GM12878 (cell line): ENCODE results near the gene BCOR. TPM values are rescaled to one million over a fixed set of nuclear protein-coding genes. Genes with fewer than 3 reads are reported as not detected.

ENCODE experiments used
- ATAC-seq: fragments of 200-7000 bp; cut with Tn5 transposase; 3 replicates; pipeline ENCODE4 v1.9.1; 2020; ENCODE audit warnings: mild to moderate bottlenecking, moderate library complexity
- BruUV-seq: library from RNA; stranded (reverse); fragments of 400-500 nt; replicated peaks from 2 replicates; lab custom pipeline; 2021; lab: Mats Ljungman, UMichigan
- CTCF ChIA-PET: fragments of 300-600 bp; sonication (Branson Sonifier 250); formaldehyde crosslinking; extraction: SDS; loops from one replicate; lab custom pipeline; 2021; ENCODE audit warnings: inconsistent platforms; lab: Yijun Ruan, JAX
- POLR2A ChIA-PET: fragments of 350-600 bp; formaldehyde crosslinking; extraction: SDS; loops from one replicate; lab custom pipeline; 2021; ENCODE audit warnings: inconsistent platforms; lab: Charles Lee
- RAD21 ChIA-PET: fragments of 300-600 bp; sonication (Branson Sonifier 250); formaldehyde crosslinking; loops from one replicate; lab custom pipeline; 2023; ENCODE audit warnings: antibody characterized with exemption; ENCODE audit not compliant: unreplicated experiment; lab: Charles Lee
- SMC1A ChIA-PET: fragments of 300-600 bp; sonication (Branson Sonifier 250); formaldehyde crosslinking; loops from one replicate; lab custom pipeline; 2023; ENCODE audit not compliant: unreplicated experiment, uncharacterized antibody; lab: Charles Lee
- DNase-seq: peaks from one replicate; pipeline ENCODE4 v3.0.0-alpha.2; 2011; ENCODE audit warnings: low read depth, low spot score
- FAIRE-seq: peaks from 3 replicates; lab custom pipeline; 2011; peaks lifted over from hg19 to GRCh38; lab: Jason Lieb, UNC
- H2AFZ ChIP-seq: 2 replicates; pipeline ENCODE4 v1.6.0; 2011; ENCODE audit warnings: low read depth, low read length, control low read depth; ENCODE audit not compliant: control insufficient read depth
- H3K27ac ChIP-seq: 2 replicates; pipeline ENCODE4 v1.5.1; 2011; ENCODE audit warnings: control low read depth; ENCODE audit not compliant: control insufficient read depth, insufficient read depth
- H3K27me3 ChIP-seq, 2 experiments: replicated peaks in 1 of 2; 2 replicates each; pipeline versions ENCODE4 v1.6.0 to v1.6.1; 2011; ENCODE audit warnings: low read length in 1 of 2; ENCODE audit not compliant: control insufficient read depth in 2 of 2, insufficient read depth in 2 of 2
- H3K36me3 ChIP-seq, 2 experiments: 2 replicates each; pipeline ENCODE4 v1.5.1; 2011; ENCODE audit warnings: low read length in 1 of 2; ENCODE audit not compliant: control insufficient read depth in 2 of 2, insufficient read depth in 2 of 2
- H3K4me1 ChIP-seq: 2 replicates; pipeline ENCODE4 v1.6.1; 2011; ENCODE audit warnings: mild to moderate bottlenecking, low read length, moderate library complexity, mixed read lengths; ENCODE audit not compliant: control insufficient read depth, insufficient read depth
- H3K4me2 ChIP-seq: 2 replicates; pipeline ENCODE4 v1.6.0; 2011; ENCODE audit warnings: control low read depth; ENCODE audit not compliant: control insufficient read depth, insufficient read depth
- H3K4me3 ChIP-seq: fragments of 200-600 bp; sonication (generic); 2 replicates; pipeline ENCODE4 v1.5.1; 2016
- H3K79me2 ChIP-seq: 2 replicates; pipeline ENCODE4 v1.6.0; 2011; ENCODE audit warnings: low read length; ENCODE audit not compliant: control insufficient read depth, insufficient read depth
- H3K9ac ChIP-seq: 2 replicates; pipeline ENCODE4 v1.8.0; 2011; ENCODE audit warnings: low read length, control low read depth, mixed read lengths; ENCODE audit not compliant: control insufficient read depth, insufficient read depth
- H3K9me3 ChIP-seq: replicated peaks from 3 replicates; pipeline ENCODE4 v1.5.1; 2011; ENCODE audit warnings: mild to moderate bottlenecking, low read length; ENCODE audit not compliant: control insufficient read depth, insufficient read depth
- H4K20me1 ChIP-seq: 2 replicates; pipeline ENCODE4 v1.6.0; 2011; ENCODE audit not compliant: control insufficient read depth, insufficient read depth
- CHD1 ChIP-seq: IDR thresholded peaks from 2 replicates; pipeline ENCODE4 v1.6.1; 2012; ENCODE audit warnings: low read depth, low read length, improper control_type of control experiment
- IKZF1 ChIP-seq: fragments of 450-650 bp; conservative IDR thresholded peaks from 2 replicates; pipeline ENCODE4 v1.6.1; 2017; ENCODE audit warnings: antibody characterized with exemption, mild to moderate bottlenecking
- MYC ChIP-seq: IDR thresholded peaks from 2 replicates; pipeline ENCODE4 v1.6.1; 2011; ENCODE audit warnings: mild to moderate bottlenecking, low read length, moderate library complexity, inconsistent platforms; ENCODE audit not compliant: insufficient read depth, insufficient replicate concordance, insufficient read length, severe bottlenecking
- NFIC ChIP-seq: IDR thresholded peaks from 2 replicates; pipeline ENCODE4 v1.6.1; 2012; ENCODE audit warnings: low read depth, mild to moderate bottlenecking, inconsistent platforms, low read length, moderate library complexity
- PAX5 ChIP-seq: IDR thresholded peaks from 2 replicates; pipeline ENCODE4 v1.6.1; 2011; ENCODE audit warnings: low read depth, low read length, borderline replicate concordance
- RELA ChIP-seq: fragments of 450-650 bp; IDR thresholded peaks from 2 replicates; pipeline ENCODE4 v1.8.0; 2014; ENCODE audit warnings: borderline replicate concordance; ENCODE audit not compliant: partially characterized antibody
- SP1 ChIP-seq: IDR thresholded peaks from one replicate; pipeline ENCODE4 v1.6.1; 2011; ENCODE audit warnings: low read depth, low read length
- STAT1 ChIP-seq: fragments of 450-650 bp; conservative IDR thresholded peaks from 2 replicates; pipeline ENCODE4 v1.6.1; 2014; ENCODE audit warnings: antibody characterized with exemption, mild to moderate bottlenecking
- STAT3 ChIP-seq: IDR thresholded peaks from 2 replicates; pipeline ENCODE4 v1.6.1; 2011; ENCODE audit warnings: low read depth, low read length, improper control_type of control experiment
- TCF7 ChIP-seq: IDR thresholded peaks from 2 replicates; pipeline ENCODE4 v1.6.1; 2014; ENCODE audit warnings: antibody characterized with exemption, borderline replicate concordance
- WGBS: methylation state at CpG from one replicate; pipeline ENCODE4 v1.1.6; 2016; ENCODE audit warnings: low lambda C conversion rate; ENCODE audit not compliant: insufficient replicate concordance, insufficient coverage; ENCODE audit errors: missing lambda C conversion rate; 5-methylcytosine and 5-hydroxymethylcytosine counted together
- in situ Hi-C: fragments of 300-500 bp; cut with MboI; formaldehyde crosslinking; loops from 9 replicates; pipeline ENCODE4 v1.14.3; 2018; ENCODE audit warnings: mixed read lengths
- intact Hi-C: fragments of 100-400 bp; cut with micrococcal nuclease; formaldehyde crosslinking; loops from one replicate; pipeline ENCODE4 v1.14.2; 2022; ENCODE audit not compliant: unreplicated experiment
- polyA plus RNA-seq, 11 experiments: library from polyadenylated mRNA; depleted of rRNA in 4 of 11; unstranded in 6 of 11; stranded (reverse) in 5 of 11; fragments of >200 nt; fragmentation: Nextera tagmentation in 4 of 11; fragmentation: Illumina TruSeq in 1 of 11; extraction: Ambion mirVana in 4 of 11; extraction: Trizol in 1 of 11; gene quantifications; 1 replicate in 1 of 11; 2 replicates in 10 of 11; pipeline versions ENCODE4 v1.2.1 to v1.2.3, GENCODE V29; 2011 to 2016; ENCODE audit warnings: inconsistent platforms in 2 of 11, missing spikeins in 2 of 11, low read depth in 1 of 11
- total RNA-seq, 4 experiments: library from RNA; depleted of rRNA in 3 of 4; stranded (reverse); fragments of >200 nt in 3 of 4; fragmentation: Illumina TruSeq in 1 of 4; extraction: Trizol in 1 of 4; gene quantifications; 2 replicates each; pipeline versions ENCODE4 v1.2.1 to v1.2.3, GENCODE V29; 2013 to 2021
- TF ChIP-seq, protein P1 (sequence below): fragments of 450-650 bp; IDR thresholded peaks from 2 replicates; pipeline ENCODE4 v1.6.1; 2017; ENCODE audit warnings: mild to moderate bottlenecking, low read depth, inconsistent platforms; ENCODE audit not compliant: poor library complexity, severe bottlenecking
- TF ChIP-seq, protein P2 (sequence below): fragments of 450-650 bp; IDR thresholded peaks from 2 replicates; pipeline ENCODE4 v1.6.1; 2014; ENCODE audit warnings: mild to moderate bottlenecking

Gene BCOR
- total and polyA plus RNA-seq, 10 of the 15 experiments (the other 5 are each of a cell fraction or from before 2014, with no cell fraction given): 5.1 to 16.4 (median 10.1) TPM

DNA sequence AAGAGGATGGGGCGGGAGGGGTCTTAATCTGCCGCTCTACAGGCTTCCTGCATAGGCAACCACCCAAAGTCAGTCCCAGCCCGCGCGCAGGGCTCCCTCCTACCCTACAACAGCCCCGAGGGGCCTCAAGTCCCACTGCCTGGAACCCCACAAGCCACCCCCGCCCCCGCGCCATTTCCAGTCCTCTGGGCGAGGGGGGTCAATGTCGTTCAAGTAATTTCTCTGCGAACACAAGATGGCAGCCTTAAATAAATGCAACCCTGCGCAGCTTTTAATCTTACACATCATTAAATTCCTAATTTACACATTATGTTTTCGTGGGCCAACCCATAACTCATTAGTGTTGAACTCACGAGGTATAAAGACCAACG, 92.9 kb downstream of the BCOR start:
- ChIA-PET SMC1A (no interaction called here), RAD21 (no interaction called here), CTCF (no interaction called here), POLR2A (no interaction called here)
- Histone ChIP-seq H3K4me2 (no peak overlapping the region), H3K9me3 (no peaks in the 10 kb centered on the region; the same call in 2 of the 3 replicates), H3K27me3 (peaks cover 0 to 6% of the 10 kb centered on the region in 2 experiments; a peak in 3 of 4 replicates), H3K9ac (no peak overlapping the region), H3K4me1 (no peaks in the 10 kb centered on the region), H3K36me3 (no peaks in the 10 kb centered on the region), H2AFZ (no peak overlapping the region), H3K79me2 (no peaks in the 10 kb centered on the region), H3K27ac (no peak overlapping the region), H4K20me1 (no peaks in the 10 kb centered on the region; the same call in 1 of the 2 replicates), H3K4me3 (no peak overlapping the region)
- DNase-seq (no peak), FAIRE-seq (no peak), ATAC-seq (no peak)
- intact Hi-C loops: loop anchor here (5.0 kb wide), 1 partner anchor 53 kb away; no protein-coding TSS in a partner anchor
- BruUV-seq: no TSS peak
- TF ChIP-seq, protein P1, sequence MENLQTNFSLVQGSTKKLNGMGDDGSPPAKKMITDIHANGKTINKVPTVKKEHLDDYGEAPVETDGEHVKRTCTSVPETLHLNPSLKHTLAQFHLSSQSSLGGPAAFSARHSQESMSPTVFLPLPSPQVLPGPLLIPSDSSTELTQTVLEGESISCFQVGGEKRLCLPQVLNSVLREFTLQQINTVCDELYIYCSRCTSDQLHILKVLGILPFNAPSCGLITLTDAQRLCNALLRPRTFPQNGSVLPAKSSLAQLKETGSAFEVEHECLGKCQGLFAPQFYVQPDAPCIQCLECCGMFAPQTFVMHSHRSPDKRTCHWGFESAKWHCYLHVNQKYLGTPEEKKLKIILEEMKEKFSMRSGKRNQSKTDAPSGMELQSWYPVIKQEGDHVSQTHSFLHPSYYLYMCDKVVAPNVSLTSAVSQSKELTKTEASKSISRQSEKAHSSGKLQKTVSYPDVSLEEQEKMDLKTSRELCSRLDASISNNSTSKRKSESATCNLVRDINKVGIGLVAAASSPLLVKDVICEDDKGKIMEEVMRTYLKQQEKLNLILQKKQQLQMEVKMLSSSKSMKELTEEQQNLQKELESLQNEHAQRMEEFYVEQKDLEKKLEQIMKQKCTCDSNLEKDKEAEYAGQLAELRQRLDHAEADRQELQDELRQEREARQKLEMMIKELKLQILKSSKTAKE: no peak
- TF ChIP-seq NFIC (no peak), STAT1 (no peak), TCF7 (no peak), STAT3 (no peak), RELA (no peak), CHD1 (no peak), PAX5 (no peak), IKZF1 (no peak), MYC (no peak), SP1 (no peak)
- TF ChIP-seq, protein P2, sequence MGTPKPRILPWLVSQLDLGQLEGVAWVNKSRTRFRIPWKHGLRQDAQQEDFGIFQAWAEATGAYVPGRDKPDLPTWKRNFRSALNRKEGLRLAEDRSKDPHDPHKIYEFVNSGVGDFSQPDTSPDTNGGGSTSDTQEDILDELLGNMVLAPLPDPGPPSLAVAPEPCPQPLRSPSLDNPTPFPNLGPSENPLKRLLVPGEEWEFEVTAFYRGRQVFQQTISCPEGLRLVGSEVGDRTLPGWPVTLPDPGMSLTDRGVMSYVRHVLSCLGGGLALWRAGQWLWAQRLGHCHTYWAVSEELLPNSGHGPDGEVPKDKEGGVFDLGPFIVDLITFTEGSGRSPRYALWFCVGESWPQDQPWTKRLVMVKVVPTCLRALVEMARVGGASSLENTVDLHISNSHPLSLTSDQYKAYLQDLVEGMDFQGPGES: no peak
- 42% methylated on average over 16 of the region's 16 CpGs for WGBS
- in situ Hi-C loops: no loop called here
